Activated naive CD4-positive, alpha-beta T cell treated with anti-CD3 and anti-CD28 coated beads for 36 hours (primary cell): ENCODE measurements around the gene ATRAID. TPM values are rescaled to one million over a fixed set of nuclear protein-coding genes. Genes with fewer than 3 reads are reported as not detected.
"Not testable (repeated sequence)": the region's sequence is repeated elsewhere in the genome, so short reads cannot be mapped to it uniquely, and the experiment has no call there.

ENCODE experiments used
- CTCF ChIA-PET: fragments of 350-600 bp; sonication (Branson Sonifier 250); formaldehyde crosslinking; loops from one replicate; lab custom pipeline; 2021; ENCODE audit warnings: antibody characterized with exemption; lab: Charles Lee
- DNase-seq: peaks from one replicate; pipeline ENCODE4 v3.0.0-alpha.2; 2020
- H3K27ac Mint-ChIP-seq: one replicate; pipeline ENCODE4 v1.8.0; 2021; ENCODE audit warnings: mild to moderate bottlenecking, mixed read lengths
- H3K27me3 Mint-ChIP-seq: one replicate; pipeline ENCODE4 v1.8.0; 2021; ENCODE audit warnings: low read depth, mixed read lengths
- H3K36me3 Mint-ChIP-seq: one replicate; pipeline ENCODE4 v1.8.0; 2021; ENCODE audit warnings: low read depth, mixed read lengths
- H3K4me1 Mint-ChIP-seq: one replicate; pipeline ENCODE4 v1.8.0; 2021; ENCODE audit warnings: low read depth, mixed read lengths
- H3K4me3 Mint-ChIP-seq: one replicate; pipeline ENCODE4 v1.8.0; 2021; ENCODE audit warnings: mild to moderate bottlenecking, moderate library complexity, mixed read lengths
- H3K9me3 Mint-ChIP-seq: one replicate; pipeline ENCODE4 v1.8.0; 2021; ENCODE audit warnings: mixed read lengths
- intact Hi-C: fragments of 100-400 bp; cut with micrococcal nuclease; formaldehyde crosslinking; loops from one replicate; pipeline ENCODE4 v1.15.1; 2023
- total RNA-seq, 2 experiments: library from RNA; stranded (reverse); gene quantifications; one replicate each; pipeline ENCODE4 v1.2.3, GENCODE V29; 2021

Gene ATRAID
- total RNA-seq, 2 experiments from 2014 or later = 80.5 to 80.8 TPM

DNA sequence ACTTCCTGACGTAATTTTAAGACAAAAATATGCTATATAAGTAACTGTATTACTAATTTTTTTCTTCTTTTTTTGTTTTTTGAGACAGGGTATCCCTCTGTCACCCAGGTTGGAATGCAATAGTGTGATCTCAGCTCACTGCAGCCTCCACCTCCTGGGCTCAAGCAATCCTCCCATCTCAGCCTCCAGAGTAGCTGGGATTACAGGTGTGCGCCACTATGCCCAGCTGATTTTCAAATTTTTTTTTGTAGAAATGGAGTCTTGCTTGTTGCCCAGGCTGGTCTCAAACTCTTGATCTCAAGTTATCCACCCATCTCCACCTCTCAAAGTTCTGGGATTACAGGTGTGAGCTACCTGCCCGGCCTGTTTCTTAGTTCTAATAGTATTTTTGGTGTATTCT lies 33.4 kb upstream of the ATRAID start:
- intact Hi-C loops = no loop called here
- Mint-ChIP-seq H3K36me3 (no peaks in the 10 kb centered on the region), H3K27me3 (peaks cover 23% of the 10 kb centered on the region)

GRCh38 chr2:27179344-27180000 lies 32.4 kb upstream of the ATRAID start:
- CTCF ChIA-PET = interaction anchor here (1.0 kb wide), 1 partner anchor 162 kb away, joined by 4 read pairs; no protein-coding TSS in a partner anchor
- no peak for DNase-seq
- intact Hi-C loops = no loop called here
- Mint-ChIP-seq H3K27me3 (peaks cover 23% of the 10 kb centered on the region), H3K27ac (no peak overlapping the region), H3K4me1 (no peaks in the 10 kb centered on the region), H3K4me3 (no peak overlapping the region), H3K9me3 (no peaks in the 10 kb centered on the region), H3K36me3 (no peaks in the 10 kb centered on the region)

More for the DNA sequence above, 33.4 kb upstream of the ATRAID start:
- Mint-ChIP-seq H3K27ac (no peak overlapping the region), H3K9me3 (no peaks in the 10 kb centered on the region), H3K4me3 (no peak overlapping the region), H3K4me1 (no peaks in the 10 kb centered on the region)
- CTCF ChIA-PET = interaction anchor here (1.0 to 1.2 kb wide), 2 partner anchors 8 to 217 kb away, joined by 3 to 8 read pairs; no protein-coding TSS in a partner anchor
- no peak for DNase-seq

- no peaks in the 10 kb centered on the region for H3K9me3 Mint-ChIP-seq
- intact Hi-C loops = no loop called here
- no peaks in the 10 kb centered on the region for H3K36me3 Mint-ChIP-seq
- H3K4me1 Mint-ChIP-seq = no peaks in the 10 kb centered on the region
- CTCF ChIA-PET = interaction anchor here (1.1 kb wide), 2 partner anchors 13 to 19 kb away, joined by 3 to 5 read pairs; no protein-coding TSS in a partner anchor
- no peak overlapping the region for H3K27ac Mint-ChIP-seq
- H3K4me3 Mint-ChIP-seq = no peak overlapping the region
- DNase-seq = no peak
- peaks cover 20% of the 10 kb centered on the region for H3K27me3 Mint-ChIP-seq
Observed at GRCh38 chr2:27182346-27182745, 29.5 kb upstream of the ATRAID start.

GRCh38 chr2:27184115-27184514 lies 27.7 kb upstream of the ATRAID start:
- H3K9me3 Mint-ChIP-seq = no peaks in the 10 kb centered on the region
- H3K4me3 Mint-ChIP-seq = no peak overlapping the region
- peaks cover 17% of the 10 kb centered on the region for H3K27me3 Mint-ChIP-seq
- no peaks in the 10 kb centered on the region for H3K4me1 Mint-ChIP-seq
- CTCF ChIA-PET = interaction anchor here (1.5 kb wide), 1 partner anchor 15 kb away, joined by 3 read pairs; no protein-coding TSS in a partner anchor
- no peaks in the 10 kb centered on the region for H3K36me3 Mint-ChIP-seq
- no peak for DNase-seq
- intact Hi-C loops = no loop called here
- no peak overlapping the region for H3K27ac Mint-ChIP-seq

DNA sequence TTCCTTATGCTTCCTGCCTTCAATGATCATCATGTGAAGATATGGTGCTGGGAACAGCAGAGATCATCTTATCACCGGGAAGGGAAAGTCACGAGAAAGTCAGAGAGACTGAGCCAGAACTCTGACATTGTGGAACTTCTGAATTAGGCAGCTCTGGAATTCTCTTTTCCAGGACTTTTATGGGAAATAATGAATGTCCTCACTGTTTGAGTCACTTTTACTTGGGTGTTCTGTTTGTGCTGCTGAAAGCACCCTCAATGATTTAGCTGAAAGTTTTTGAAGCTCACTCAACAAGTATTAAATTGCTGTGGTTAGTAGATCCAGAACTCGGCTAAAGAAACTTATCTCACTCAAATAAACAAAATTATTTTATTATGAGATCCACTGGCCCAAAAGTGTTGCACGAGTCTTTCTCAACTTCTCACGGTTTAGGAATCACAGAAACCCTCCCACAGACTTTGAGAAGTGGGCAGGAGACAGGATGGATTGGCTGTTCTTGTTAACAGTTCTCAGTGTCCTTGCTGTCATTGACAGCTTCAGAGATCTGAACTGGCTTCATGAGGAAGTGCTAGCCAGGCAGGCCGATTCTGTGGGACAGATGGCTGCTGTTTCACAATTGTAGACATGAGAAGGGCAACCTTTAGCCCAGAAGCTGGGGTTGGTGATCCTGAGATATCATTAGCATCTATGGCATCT lies 26.4 kb upstream of the ATRAID start:
- CTCF ChIA-PET = interaction anchor here (0.6 to 1.2 kb wide), 2 partner anchors 95 to 118 kb away, joined by 3 read pairs; no protein-coding TSS in a partner anchor
- Mint-ChIP-seq H3K4me1 (no peaks in the 10 kb centered on the region), H3K4me3 (no peak overlapping the region), H3K27ac (no peak overlapping the region), H3K36me3 (no peaks in the 10 kb centered on the region), H3K9me3 (no peaks in the 10 kb centered on the region), H3K27me3 (peaks cover 9% of the 10 kb centered on the region)
- DNase-seq = no peak
- intact Hi-C loops = no loop called here

DNA sequence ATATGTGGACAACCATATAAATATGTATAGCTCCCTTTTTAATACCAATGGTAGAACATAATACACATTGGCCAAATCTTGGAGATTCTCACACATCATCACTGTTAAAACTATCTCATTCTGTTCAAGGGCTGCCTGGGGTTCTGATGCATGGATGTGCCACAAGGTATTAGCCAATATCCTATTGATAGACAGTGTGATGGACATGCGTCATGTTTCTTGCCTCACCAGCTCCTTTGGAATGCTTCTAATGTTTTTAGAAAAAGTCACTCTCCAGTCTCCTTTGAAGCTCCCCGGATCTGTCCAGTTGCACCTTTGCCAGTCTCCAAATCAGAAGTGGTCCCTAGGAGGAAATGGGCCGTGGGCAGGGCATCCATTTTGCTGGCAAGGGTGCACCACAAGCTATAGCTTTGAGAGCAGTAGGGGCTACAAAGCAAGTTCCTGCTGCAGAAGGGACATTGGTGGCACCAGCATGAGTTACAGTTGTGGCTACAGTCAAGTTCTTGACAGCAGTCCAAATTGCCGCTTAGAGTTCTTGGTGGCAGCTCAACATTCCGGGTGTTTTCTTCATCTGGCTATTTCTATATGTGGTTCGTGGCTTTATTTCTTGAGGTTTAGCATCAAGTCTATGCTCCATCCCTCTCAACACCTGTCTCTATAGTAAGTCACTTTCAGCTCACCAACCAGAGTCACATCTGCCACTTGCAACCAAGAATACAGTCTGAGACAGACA lies 25.1 kb upstream of the ATRAID start:
- H3K27me3 Mint-ChIP-seq = peaks cover 4% of the 10 kb centered on the region
- H3K9me3 Mint-ChIP-seq = no peaks in the 10 kb centered on the region
- H3K27ac Mint-ChIP-seq = no peak overlapping the region
- no peak for DNase-seq
- CTCF ChIA-PET = interaction anchor here (0.5 to 1.1 kb wide), 4 partner anchors 170 to 910 kb away, joined by 3 to 7 read pairs (median 3); no protein-coding TSS in a partner anchor
- no peaks in the 10 kb centered on the region for H3K4me1 Mint-ChIP-seq
- intact Hi-C loops = no loop called here
- H3K36me3 Mint-ChIP-seq = no peaks in the 10 kb centered on the region
- no peak overlapping the region for H3K4me3 Mint-ChIP-seq

DNA sequence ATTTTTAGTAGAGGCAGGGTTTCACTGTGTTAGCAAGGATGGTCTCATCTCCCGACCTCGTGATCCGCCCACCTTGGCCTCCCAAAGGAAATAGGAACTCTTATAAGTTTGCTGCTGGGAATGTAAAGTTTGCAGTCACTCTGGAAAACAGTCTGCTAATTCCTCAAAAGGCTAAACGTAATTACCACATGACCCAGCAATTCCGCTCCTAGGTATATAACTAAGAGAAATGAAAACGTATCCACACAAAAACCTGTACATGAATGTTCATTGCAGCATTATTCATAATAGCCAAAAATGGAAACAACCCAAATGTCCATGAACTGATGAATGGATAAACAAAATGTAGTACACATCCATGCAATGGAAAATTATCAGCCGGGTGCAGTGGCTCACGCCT lies 21.9 kb upstream of the ATRAID start:
- CTCF ChIA-PET = interaction anchor here (0.6 kb wide), 1 partner anchor 24 kb away, joined by 4 read pairs; no protein-coding TSS in a partner anchor
- intact Hi-C loops = no loop called here

GRCh38 chr2:27191070-27191829 lies 20.6 kb upstream of the ATRAID start:
- no peak overlapping the region for H3K27ac Mint-ChIP-seq
- intact Hi-C loops = loop anchor here (1.0 kb wide), 2 partner anchors 93 to 230 kb away; no protein-coding TSS in a partner anchor
- peak; percentile 71 for DNase-seq
- no peaks in the 10 kb centered on the region for H3K27me3 Mint-ChIP-seq
- no peaks in the 10 kb centered on the region for H3K9me3 Mint-ChIP-seq
- no peak overlapping the region for H3K4me3 Mint-ChIP-seq
- H3K36me3 Mint-ChIP-seq = no peaks in the 10 kb centered on the region
- no peaks in the 10 kb centered on the region for H3K4me1 Mint-ChIP-seq
- CTCF ChIA-PET = interaction anchor here (0.9 to 3.0 kb wide), 9 partner anchors 13 to 346 kb away, joined by 3 to 11 read pairs (median 4); partner anchors contain the start of genes KHK and PREB

More for the DNA sequence above, 21.9 kb upstream of the ATRAID start:
- no peak for DNase-seq
- Mint-ChIP-seq H3K36me3 (no peaks in the 10 kb centered on the region), H3K27ac (no peak overlapping the region), H3K4me3 (no peak overlapping the region), H3K9me3 (no peaks in the 10 kb centered on the region), H3K4me1 (no peaks in the 10 kb centered on the region), H3K27me3 (peaks cover 2% of the 10 kb centered on the region)

DNA sequence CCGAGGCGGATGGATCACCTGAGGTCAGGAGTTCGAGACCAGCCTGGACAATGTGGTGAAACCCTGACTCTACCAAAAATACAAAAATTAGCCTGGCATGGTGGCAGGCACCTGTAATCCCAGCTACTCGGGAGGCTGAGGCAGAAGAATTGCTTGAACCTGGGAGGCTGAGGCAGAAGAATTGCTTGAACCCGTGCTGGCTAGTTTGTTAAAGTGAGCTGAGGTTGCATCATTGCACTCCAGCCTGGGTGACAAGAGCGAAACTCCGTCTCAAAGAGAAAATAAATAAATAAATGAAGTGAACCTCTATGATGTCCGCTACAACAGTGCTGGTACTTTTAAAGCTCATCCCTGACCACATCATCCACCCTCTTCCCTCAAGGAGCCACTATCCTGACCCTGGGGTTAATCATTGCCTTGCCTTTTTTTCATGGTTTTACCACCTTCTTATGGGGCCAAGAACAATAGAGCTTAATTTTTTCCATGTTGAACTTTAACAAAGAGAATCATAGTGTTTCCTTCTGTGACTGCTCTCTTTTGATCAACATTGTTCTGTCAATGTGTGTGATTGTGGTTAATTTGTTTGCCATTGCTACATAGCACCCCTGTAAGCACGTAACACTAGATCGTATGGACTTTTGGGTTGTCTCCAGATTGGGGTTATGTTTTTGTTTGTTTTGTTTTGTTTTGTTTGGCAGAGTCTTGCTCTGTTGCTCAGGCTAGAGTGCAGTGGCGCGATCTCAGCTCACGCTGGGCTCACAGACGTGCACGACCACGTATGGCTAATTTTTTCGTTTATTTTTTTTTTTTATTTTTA lies 17.1 kb upstream of the ATRAID start:
- Mint-ChIP-seq H3K27ac (no peak overlapping the region), H3K4me1 (no peaks in the 10 kb centered on the region), H3K9me3 (no peaks in the 10 kb centered on the region), H3K36me3 (peaks cover 3% of the 10 kb centered on the region), H3K4me3 (no peak overlapping the region), H3K27me3 (no peaks in the 10 kb centered on the region)
- intact Hi-C loops = no loop called here
- DNase-seq = no peak
- CTCF ChIA-PET = no interaction called here

DNA sequence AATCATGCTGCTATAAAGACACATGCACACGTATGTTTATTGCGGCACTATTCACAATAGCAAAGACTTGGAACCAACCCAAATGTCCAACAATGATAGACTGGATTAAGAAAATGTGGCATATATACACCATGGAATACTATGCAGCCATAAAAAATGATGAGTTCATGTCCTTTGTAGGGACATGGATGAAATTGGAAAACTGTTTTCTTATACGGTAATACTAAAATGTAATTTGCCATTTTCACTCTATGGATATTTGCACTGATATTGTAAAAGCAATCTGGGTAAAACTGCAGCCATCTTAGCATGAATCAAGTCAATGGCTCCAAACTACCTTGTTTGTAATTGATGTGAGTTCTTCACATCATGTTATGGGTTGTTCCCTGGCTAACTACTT lies 16.0 kb upstream of the ATRAID start:
- H3K27me3 Mint-ChIP-seq, H3K4me3 Mint-ChIP-seq, H3K4me1 Mint-ChIP-seq, DNase-seq, intact Hi-C loops, H3K9me3 Mint-ChIP-seq, H3K27ac Mint-ChIP-seq, H3K36me3 Mint-ChIP-seq: not testable (repeated sequence)
- CTCF ChIA-PET = interaction anchor here (1.3 kb wide), 1 partner anchor 107 kb away, joined by 3 read pairs; no protein-coding TSS in a partner anchor

DNA sequence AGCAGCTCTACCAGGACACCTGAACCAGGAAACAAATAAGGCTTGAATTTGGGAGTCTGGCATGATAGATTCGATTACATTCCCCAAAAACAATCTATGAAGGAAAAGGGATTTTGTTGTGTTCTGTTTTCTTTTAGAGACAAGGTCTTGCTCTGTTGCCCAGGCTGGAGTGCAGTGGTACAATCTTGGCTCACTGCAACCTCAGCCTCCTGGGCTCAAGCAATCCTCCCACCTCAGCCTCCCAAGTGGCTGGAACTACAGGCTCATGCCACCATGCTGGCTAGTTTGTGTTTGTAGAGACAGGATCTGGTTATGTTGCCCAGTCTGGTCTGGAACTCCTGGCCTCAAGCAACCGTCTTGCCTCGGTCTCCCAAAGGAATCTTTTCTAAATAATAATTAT lies 13.8 kb upstream of the ATRAID start:
- H3K4me1 Mint-ChIP-seq, DNase-seq, H3K27me3 Mint-ChIP-seq, H3K4me3 Mint-ChIP-seq, H3K27ac Mint-ChIP-seq, H3K36me3 Mint-ChIP-seq, intact Hi-C loops, CTCF ChIA-PET, H3K9me3 Mint-ChIP-seq: not testable (repeated sequence)
